ENCODE data around the gene CEBPA. TPM values are rescaled to one million over a fixed set of nuclear protein-coding genes. Genes with fewer than 3 reads are reported as not detected.
A peak's percentile ranks its signal among the peaks of the same experiment; 100 is the strongest.

The CEBPA gene
- total and polyA plus RNA-seq, 2 donors (not counting 1 experiment from before 2014, with no cell fraction given), result 0.17 TPM; not detected in 1

- DNase-seq (ENCODE audit: low read depth in 2 of 2), result no peak
- no peak overlapping the region for H2AFZ ChIP-seq (ENCODE audit: low read length)
- no peak overlapping the region for H3K4me3 ChIP-seq (replicated peaks in 1 of 4; ENCODE audit: control extremely low read depth in 1 of 4, insufficient read depth in 1 of 4, low read depth in 3 of 4, low read length in 4 of 4)
- H3K27ac ChIP-seq (ENCODE audit: insufficient read depth, low read length), result no peak overlapping the region
- H3K4me2 ChIP-seq (ENCODE audit: extremely low read depth, insufficient read depth, low read length), result no peak overlapping the region
- H3K9ac ChIP-seq (ENCODE audit: insufficient read depth, low read length), result no peak overlapping the region
- H4K20me1 ChIP-seq (ENCODE audit: control insufficient read depth, extremely low read depth, insufficient read depth, low read length), result no peaks in the 10 kb centered on the region
- no peaks in the 10 kb centered on the region for H3K9me3 ChIP-seq (ENCODE audit: control insufficient read depth, insufficient read depth, low read depth, low read length)
- H3K4me1 ChIP-seq (ENCODE audit: control insufficient read depth, extremely low read depth, insufficient read depth, low read length), result peaks cover 2% of the 10 kb centered on the region
- H3K36me3 ChIP-seq (ENCODE audit: control insufficient read depth, insufficient read depth, low read length), result no peaks in the 10 kb centered on the region
- no peak for TF ChIP-seq CTCF (conservative IDR thresholded peaks at IDR 0.05 in 1 of 2, IDR thresholded peaks at IDR 0.05 in 1 of 2; ENCODE audit: low read depth in 1 of 2, low read length in 2 of 2)
- H3K79me2 ChIP-seq (ENCODE audit: control insufficient read depth, insufficient read depth, low read length), result no peaks in the 10 kb centered on the region
- H3K27me3 ChIP-seq (ENCODE audit: control insufficient read depth, insufficient read depth, low read length), result peaks cover 9% of the 10 kb centered on the region
These were observed 8.1 kb downstream of the CEBPA start for GRCh38 chr19:33294058-33294798.

- no peak overlapping the region for H3K27ac ChIP-seq (ENCODE audit: insufficient read depth, low read length)
These were observed 8.9 kb downstream of the CEBPA start for GRCh38 chr19:33293255-33294057.

More at GRCh38 chr19:33293255-33294057, 8.9 kb downstream of the CEBPA start:
- Histone ChIP-seq H3K9me3 (ENCODE audit: control insufficient read depth, insufficient read depth, low read depth, low read length) (no peaks in the 10 kb centered on the region), H3K36me3 (ENCODE audit: control insufficient read depth, insufficient read depth, low read length) (no peaks in the 10 kb centered on the region), H3K4me2 (ENCODE audit: extremely low read depth, insufficient read depth, low read length) (no peak overlapping the region), H3K4me1 (ENCODE audit: control insufficient read depth, extremely low read depth, insufficient read depth, low read length) (peaks cover 2% of the 10 kb centered on the region), H3K9ac (ENCODE audit: insufficient read depth, low read length) (no peak overlapping the region), H2AFZ (ENCODE audit: low read length) (no peak overlapping the region), H4K20me1 (ENCODE audit: control insufficient read depth, extremely low read depth, insufficient read depth, low read length) (no peaks in the 10 kb centered on the region), H3K4me3 (replicated peaks in 1 of 4; ENCODE audit: control extremely low read depth in 1 of 4, insufficient read depth in 1 of 4, low read depth in 3 of 4, low read length in 4 of 4) (no peak overlapping the region), H3K79me2 (ENCODE audit: control insufficient read depth, insufficient read depth, low read length) (no peaks in the 10 kb centered on the region), H3K27me3 (ENCODE audit: control insufficient read depth, insufficient read depth, low read length) (peaks cover 8% of the 10 kb centered on the region)
- peak; percentile 60 to 68 for DNase-seq (ENCODE audit: low read depth in 2 of 2)
- TF ChIP-seq CTCF (conservative IDR thresholded peaks at IDR 0.05 in 1 of 2, IDR thresholded peaks at IDR 0.05 in 1 of 2; ENCODE audit: low read depth in 1 of 2, low read length in 2 of 2) (no peak), EZH2 (IDR thresholded peaks at IDR 0.05; ENCODE audit: low read length, missing control alignments) (no peak)

Measured in fibroblast of lung (primary cell).